ENCODE data around the gene KIRREL1.

Gene KIRREL1

GRCh38 chr1:158148468-158148867 is 155.0 kb downstream of the KIRREL1 start:
- in situ Hi-C loops (cut with MboI; ENCODE audit: low pct_unique_long_range_greater_than_20kb, low sequenced_read_pairs) = no loop called here

GRCh38 chr1:158149175-158149574 is 155.7 kb downstream of the KIRREL1 start:
- in situ Hi-C loops (cut with MboI; ENCODE audit: low pct_unique_long_range_greater_than_20kb, low sequenced_read_pairs) = no loop called here
- DNase-seq = no peak

More at GRCh38 chr1:158148468-158148867, 155.0 kb downstream of the KIRREL1 start:
- DNase-seq = no peak
